Neural cell (in vitro differentiated cells): ENCODE measurements around the gene LYPLAL1.

Experiments
- CTCF ChIP-seq: fragments of 450-650 bp; IDR thresholded peaks from 2 replicates; pipeline ENCODE4 v1.5.1; 2014; ENCODE audit warnings: antibody characterized with exemption, mild to moderate bottlenecking, moderate library complexity; ENCODE audit not compliant: poor library complexity, severe bottlenecking
- EP300 ChIP-seq: fragments of 450-650 bp; conservative IDR thresholded peaks from 2 replicates; pipeline ENCODE4 v1.6.1; 2014; ENCODE audit warnings: antibody characterized with exemption, mild to moderate bottlenecking, moderate library complexity; ENCODE audit not compliant: poor library complexity, severe bottlenecking
- EZH2 ChIP-seq: fragments of 200-600, 300-800 bp; shearing (Covaris generic), sonication (generic); IDR thresholded peaks from 2 replicates; pipeline ENCODE4 v1.6.1; 2014; ENCODE audit warnings: antibody characterized with exemption, low read length, borderline replicate concordance, mild to moderate bottlenecking; ENCODE audit not compliant: insufficient read depth, poor library complexity, severe bottlenecking
- POLR2AphosphoS5 ChIP-seq: IDR thresholded peaks from 2 replicates; pipeline ENCODE4 v1.6.1; 2012
- RAD21 ChIP-seq: fragments of 450-650 bp; conservative IDR thresholded peaks from 2 replicates; pipeline ENCODE4 v1.6.1; 2014; ENCODE audit warnings: antibody characterized with exemption, mild to moderate bottlenecking, moderate library complexity

GRCh38 chr1:219173434-219173757 lies 282 bp upstream of the LYPLAL1 start:
- TF ChIP-seq POLR2AphosphoS5 (no peak), CTCF (no peak), EP300 (no peak), EZH2 (no peak), RAD21 (no peak)
